Body of pancreas (tissue), 4 donors: ENCODE data around the gene LSAMP. TPM values are rescaled to one million over a fixed set of nuclear protein-coding genes. Genes with fewer than 3 reads are reported as not detected.
A peak's percentile ranks its signal among the peaks of the same experiment; 100 is the strongest.

Source experiments
- ATAC-seq: fragments of 150-250 bp; one replicate; pipeline ENCODE4 v1.9.1; 2016
- DNase-seq, 4 donors: peaks; one replicate each; pipeline ENCODE4 v3.0.0-alpha.2; 2019
- H3K27ac ChIP-seq, 4 donors: fragments of 200-600 bp; sonication (generic); 1 replicate in 3 of 4; 2 replicates in 1 of 4; pipeline versions ENCODE4 v1.5.1 to v1.6.1; 2016 to 2019; ENCODE audit warnings: mild to moderate bottlenecking in 1 of 4, mixed read lengths in 1 of 4, moderate library complexity in 1 of 4
- H3K27me3 ChIP-seq, 2 donors: fragments of 200-600 bp; sonication (generic); one replicate each; pipeline ENCODE4 v1.6.0; 2016; ENCODE audit warnings: mild to moderate bottlenecking in 1 of 2
- H3K36me3 ChIP-seq, 2 donors: fragments of 200-600 bp; sonication (generic); replicated peaks in 1 of 2; 2 replicates each; pipeline ENCODE4 v1.5.1; 2016; ENCODE audit warnings: low read depth in 2 of 2; ENCODE audit not compliant: insufficient read depth in 1 of 2
- H3K4me1 ChIP-seq: fragments of 200-600 bp; sonication (generic); one replicate; pipeline ENCODE4 v1.6.0; 2016
- H3K4me3 ChIP-seq, 2 donors: fragments of 200-600 bp; sonication (generic); 1 replicate in 1 of 2; 2 replicates in 1 of 2; pipeline ENCODE4 v1.5.1; 2016 to 2019
- H3K9me3 ChIP-seq, 3 donors: fragments of 200-600 bp; sonication (generic); 1 replicate in 2 of 3; 2 replicates in 1 of 3; pipeline ENCODE4 v1.5.1; 2016
- POLR2A ChIP-seq, 3 donors: fragments of 450-650 bp; IDR thresholded peaks; one replicate each; pipeline ENCODE4 v1.6.1; 2016; ENCODE audit warnings: antibody characterized with exemption in 3 of 3, mild to moderate bottlenecking in 2 of 3
- WGBS, 2 donors: methylation state at CpG; one replicate each; pipeline ENCODE4 v1.1.5; 2017; 5-methylcytosine and 5-hydroxymethylcytosine counted together
- intact Hi-C: fragments of 100-400 bp; cut with DNase I; formaldehyde crosslinking; loops from one replicate; pipeline ENCODE4 v1.15.1; 2023
- total RNA-seq, 2 donors: library from RNA; depleted of rRNA; stranded (reverse); fragments of >200 nt; gene quantifications; one replicate each; pipeline ENCODE4 v1.1.0, GENCODE V29; 2016
- TF ChIP-seq, protein P1 (sequence below), 7 experiments: fragments of 450-650 bp in 4 of 7; fragments of 200-600 bp in 3 of 7; sonication (generic) in 3 of 7; IDR thresholded peaks; one replicate each; pipeline ENCODE4 v1.5.1; 2016 to 2019; ENCODE audit warnings: antibody characterized with exemption in 7 of 7

The LSAMP gene
- total RNA-seq, 2 donors from 2014 or later: 1.6 to 2.1 TPM

DNA sequence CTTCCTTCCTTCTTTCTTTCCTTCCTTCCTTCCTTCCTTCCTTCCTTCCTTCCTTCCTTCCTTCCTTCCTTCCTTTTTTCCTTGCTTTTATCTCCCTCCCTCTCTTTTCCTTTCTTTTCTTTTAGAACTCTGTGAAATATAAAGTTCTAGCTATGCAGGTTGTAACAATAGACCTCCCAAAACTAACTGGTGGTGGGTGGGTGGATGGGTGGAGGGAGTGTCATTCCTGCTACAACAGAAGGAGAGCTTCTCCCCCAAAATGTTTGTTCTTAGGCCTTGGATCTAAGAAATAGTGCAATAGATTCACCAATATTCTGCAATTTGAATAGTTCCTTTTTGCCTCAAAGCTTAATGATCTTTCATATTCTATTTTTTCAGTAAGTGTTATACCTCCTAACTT, 606.0 kb downstream of the LSAMP start:
- Histone ChIP-seq H3K9me3 (no peaks in the 10 kb centered on the region), H3K4me1 (no peaks in the 10 kb centered on the region), H3K27ac (no peak overlapping the region), H3K36me3 (no peaks in the 10 kb centered on the region), H3K4me3 (no peak overlapping the region), H3K27me3 (no peaks in the 10 kb centered on the region)
- intact Hi-C loops: no loop called here
- no peak for DNase-seq
- TF ChIP-seq POLR2A (IDR thresholded peaks at IDR 0.05): no peak
- TF ChIP-seq, protein P1, sequence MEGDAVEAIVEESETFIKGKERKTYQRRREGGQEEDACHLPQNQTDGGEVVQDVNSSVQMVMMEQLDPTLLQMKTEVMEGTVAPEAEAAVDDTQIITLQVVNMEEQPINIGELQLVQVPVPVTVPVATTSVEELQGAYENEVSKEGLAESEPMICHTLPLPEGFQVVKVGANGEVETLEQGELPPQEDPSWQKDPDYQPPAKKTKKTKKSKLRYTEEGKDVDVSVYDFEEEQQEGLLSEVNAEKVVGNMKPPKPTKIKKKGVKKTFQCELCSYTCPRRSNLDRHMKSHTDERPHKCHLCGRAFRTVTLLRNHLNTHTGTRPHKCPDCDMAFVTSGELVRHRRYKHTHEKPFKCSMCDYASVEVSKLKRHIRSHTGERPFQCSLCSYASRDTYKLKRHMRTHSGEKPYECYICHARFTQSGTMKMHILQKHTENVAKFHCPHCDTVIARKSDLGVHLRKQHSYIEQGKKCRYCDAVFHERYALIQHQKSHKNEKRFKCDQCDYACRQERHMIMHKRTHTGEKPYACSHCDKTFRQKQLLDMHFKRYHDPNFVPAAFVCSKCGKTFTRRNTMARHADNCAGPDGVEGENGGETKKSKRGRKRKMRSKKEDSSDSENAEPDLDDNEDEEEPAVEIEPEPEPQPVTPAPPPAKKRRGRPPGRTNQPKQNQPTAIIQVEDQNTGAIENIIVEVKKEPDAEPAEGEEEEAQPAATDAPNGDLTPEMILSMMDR (IDR thresholded peaks at IDR 0.05): no peak
- no peak for ATAC-seq

DNA sequence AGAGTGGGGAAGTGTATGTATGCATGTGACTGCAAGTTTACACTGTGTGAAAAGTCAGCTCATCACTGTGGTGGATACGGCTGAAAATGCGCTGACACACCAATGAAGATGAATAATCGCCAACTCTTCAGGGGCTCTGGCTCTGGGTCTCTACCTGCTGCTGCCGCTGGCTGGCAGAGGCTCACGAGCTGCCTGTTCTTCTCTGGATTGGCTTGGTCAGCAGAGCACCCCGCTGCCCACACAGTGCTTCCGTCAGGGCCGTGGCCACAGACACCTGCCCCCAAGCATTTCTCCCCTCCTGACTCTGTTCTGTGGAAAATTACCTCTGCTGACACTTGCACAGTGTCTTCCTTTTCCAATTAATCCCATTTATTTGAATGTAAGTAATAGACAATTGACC, 606.5 kb downstream of the LSAMP start:
- intact Hi-C loops: no loop called here
- DNase-seq (no peak), ATAC-seq (no peak)
- Histone ChIP-seq H3K4me1 (no peaks in the 10 kb centered on the region), H3K9me3 (no peaks in the 10 kb centered on the region), H3K4me3 (no peak overlapping the region), H3K27ac (no peak overlapping the region), H3K36me3 (no peaks in the 10 kb centered on the region), H3K27me3 (no peaks in the 10 kb centered on the region)
- 86 to 91% methylated on average over 8 of the region's 8 CpGs for WGBS, 2 donors
- TF ChIP-seq, protein P1 (IDR thresholded peaks at IDR 0.05): no peak
- TF ChIP-seq POLR2A (IDR thresholded peaks at IDR 0.05): no peak

- H3K27ac ChIP-seq: no peak overlapping the region
- H3K4me1 ChIP-seq: no peaks in the 10 kb centered on the region
- DNase-seq (no peak), ATAC-seq (no peak)
- intact Hi-C loops: no loop called here
- no peaks in the 10 kb centered on the region for H3K27me3 ChIP-seq
- no peaks in the 10 kb centered on the region for H3K9me3 ChIP-seq
- no peaks in the 10 kb centered on the region for H3K36me3 ChIP-seq
- WGBS, 2 donors: 43 to 48% methylated on average over 3 of the region's 3 CpGs
- TF ChIP-seq POLR2A (IDR thresholded peaks at IDR 0.05): no peak
- TF ChIP-seq, protein P1 (IDR thresholded peaks at IDR 0.05): peak in 6 of 7 experiments; percentile 33 to 68 (median 41)
- no peak overlapping the region for H3K4me3 ChIP-seq
Observed at GRCh38 chr3:115836944-115837343, 608.3 kb downstream of the LSAMP start.

DNA sequence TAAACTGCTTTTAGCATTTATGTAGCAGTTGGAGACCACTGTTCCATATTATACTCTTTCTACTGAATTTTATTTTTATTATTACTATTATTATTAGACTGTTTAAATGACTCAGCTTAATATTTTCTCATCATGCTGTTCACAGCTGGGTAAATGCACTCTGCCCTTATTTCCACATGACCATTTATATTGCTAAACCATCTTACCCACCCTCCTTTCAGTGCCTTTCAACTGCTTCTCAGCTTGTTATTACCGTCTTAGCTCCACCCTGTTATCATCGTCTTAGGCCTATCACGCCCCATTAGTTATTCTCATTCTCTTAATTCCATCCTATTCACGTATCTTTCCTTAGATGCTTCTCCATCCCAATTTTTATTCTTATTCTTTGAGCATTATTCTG, 609.3 kb downstream of the LSAMP start:
- no peaks in the 10 kb centered on the region for H3K9me3 ChIP-seq
- no peak overlapping the region for H3K4me3 ChIP-seq
- no peaks in the 10 kb centered on the region for H3K27me3 ChIP-seq
- no peak for DNase-seq
- TF ChIP-seq, protein P1 (IDR thresholded peaks at IDR 0.05): no peak
- no peak for TF ChIP-seq POLR2A (IDR thresholded peaks at IDR 0.05)
- 95 to 97% methylated on average over 4 of the region's 4 CpGs for WGBS, 2 donors
- intact Hi-C loops: no loop called here
- H3K36me3 ChIP-seq: no peaks in the 10 kb centered on the region
- no peak for ATAC-seq
- H3K27ac ChIP-seq: no peak overlapping the region
- no peaks in the 10 kb centered on the region for H3K4me1 ChIP-seq

DNA sequence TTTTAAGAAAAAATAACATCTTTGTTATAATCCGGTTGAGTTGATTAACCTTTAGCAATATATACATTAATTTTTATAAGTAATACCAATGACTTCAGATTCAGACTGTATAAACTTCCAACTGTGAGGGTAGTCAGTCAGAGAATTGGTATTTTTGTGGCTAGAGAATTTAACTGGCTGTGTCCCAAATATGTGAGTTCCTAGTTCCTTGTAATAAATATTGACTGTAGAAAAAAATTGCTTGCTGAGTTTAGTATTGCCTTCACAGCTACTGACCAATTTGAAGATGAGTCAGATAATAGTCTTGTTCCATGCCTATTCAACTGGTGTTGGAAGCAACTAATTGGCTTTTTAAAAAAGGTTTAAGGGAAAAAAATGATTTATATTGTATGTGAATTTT, 611.2 kb downstream of the LSAMP start:
- Histone ChIP-seq H3K4me3 (no peak overlapping the region), H3K27me3 (no peaks in the 10 kb centered on the region), H3K36me3 (no peaks in the 10 kb centered on the region), H3K27ac (no peak overlapping the region), H3K9me3 (no peaks in the 10 kb centered on the region), H3K4me1 (no peaks in the 10 kb centered on the region)
- no peak for DNase-seq
- intact Hi-C loops: no loop called here
- TF ChIP-seq POLR2A (IDR thresholded peaks at IDR 0.05): no peak
- TF ChIP-seq, protein P1 (IDR thresholded peaks at IDR 0.05): no peak
- no peak for ATAC-seq
- 85 to 96% methylated on average over 1 of the region's 1 CpG for WGBS, 2 donors
